Urinary bladder (tissue), 4 donors: ENCODE results near the gene OR2A14. TPM values are rescaled to one million over a fixed set of nuclear protein-coding genes. Genes with fewer than 3 reads are reported as not detected.

Source experiments
- DNase-seq: peaks from one replicate; pipeline ENCODE4 v3.0.0-alpha.2; 2015; ENCODE audit errors: extremely low spot score
- H3K27ac ChIP-seq: one replicate; pipeline ENCODE4 v1.5.1; 2013; ENCODE audit warnings: low read depth, mild to moderate bottlenecking, moderate library complexity
- H3K36me3 ChIP-seq: one replicate; pipeline ENCODE4 v1.6.1; 2013; ENCODE audit warnings: mild to moderate bottlenecking, moderate library complexity; ENCODE audit not compliant: insufficient read depth
- H3K4me1 ChIP-seq: one replicate; pipeline ENCODE4 v1.6.1; 2013; ENCODE audit warnings: mild to moderate bottlenecking, moderate library complexity; ENCODE audit not compliant: insufficient read depth
- H3K4me3 ChIP-seq: one replicate; pipeline ENCODE4 v1.5.1; 2013; ENCODE audit warnings: low read depth, low read length
- WGBS: extraction: QIAGEN DNeasy Blood & Tissue Kit; methylation state at CpG from one replicate; pipeline ENCODE4 v1.1.7; 2013; 5-methylcytosine and 5-hydroxymethylcytosine counted together
- polyA plus RNA-seq: library from polyadenylated mRNA; stranded (reverse); fragments of 200-250 nt; gene quantifications from one replicate; pipeline ENCODE4 v1.2.3, GENCODE V29; 2013
- total RNA-seq: library from RNA; depleted of rRNA; stranded (reverse); fragments of >200 nt; gene quantifications from one replicate; pipeline ENCODE4 v1.2.3, GENCODE V29; 2014
- donor health status: healthy with polysubstance abuse.
- donor health status: healthy.

OR2A14 gene
- total RNA-seq: not detected
- not detected for polyA plus RNA-seq

- Histone ChIP-seq H3K4me3 (no peak within 1 kb of the TSS), H3K4me1 (no peaks in the 10 kb centered on the region), H3K36me3 (no peaks in the 10 kb centered on the region), H3K27ac (no peak within 1 kb of the TSS)
- DNase-seq: no peak
- WGBS: 84% methylated on average over 1 of the region's 1 CpG
These were observed at the start of gene OR2A14 for GRCh38 chr7:144122876-144123275. OR2A14 (plus strand) TSS chr7:144123176; CDS start chr7:144129113, 5,937 bp downstream.

GRCh38 chr7:144074374-144074773 lies 48.6 kb upstream of the OR2A14 start:
- Histone ChIP-seq H3K4me3 (no peak overlapping the region), H3K36me3 (no peaks in the 10 kb centered on the region), H3K27ac (no peak overlapping the region), H3K4me1 (no peaks in the 10 kb centered on the region)
- 90% methylated on average over 8 of the region's 8 CpGs for WGBS
- no peak for DNase-seq

- Histone ChIP-seq H3K4me3 (no peak within 1 kb of the TSS), H3K36me3 (no peaks in the 10 kb centered on the region), H3K27ac (no peak within 1 kb of the TSS), H3K4me1 (no peaks in the 10 kb centered on the region)
- DNase-seq: no peak
- WGBS: 82% methylated on average over 2 of the region's 2 CpGs
These were observed 37.0 kb upstream of the OR2A14 start, which contains the start of gene OR2A12 for GRCh38 chr7:144085978-144086377. OR2A12 (plus strand) TSS chr7:144086278; CDS start chr7:144095108, 8,830 bp downstream.

GRCh38 chr7:144086730-144087129 lies 36.2 kb upstream of the OR2A14 start:
- Histone ChIP-seq H3K4me1 (no peaks in the 10 kb centered on the region), H3K27ac (no peak overlapping the region), H3K4me3 (no peak overlapping the region), H3K36me3 (no peaks in the 10 kb centered on the region)
- 60% methylated on average over 4 of the region's 4 CpGs for WGBS
- DNase-seq: no peak

- WGBS: 75% methylated on average over 1 of the region's 1 CpG
- Histone ChIP-seq H3K4me3 (no peak overlapping the region), H3K27ac (no peak overlapping the region), H3K36me3 (no peaks in the 10 kb centered on the region), H3K4me1 (no peaks in the 10 kb centered on the region)
- no peak for DNase-seq
These were observed 35.7 kb upstream of the OR2A14 start for GRCh38 chr7:144087230-144087629.

GRCh38 chr7:144090667-144091066 lies 32.3 kb upstream of the OR2A14 start:
- H3K27ac ChIP-seq: no peak overlapping the region
- no peaks in the 10 kb centered on the region for H3K36me3 ChIP-seq
- WGBS: 88% methylated on average over 3 of the region's 3 CpGs
- DNase-seq: no peak
- no peaks in the 10 kb centered on the region for H3K4me1 ChIP-seq
- no peak overlapping the region for H3K4me3 ChIP-seq

- H3K36me3 ChIP-seq: no peaks in the 10 kb centered on the region
- no peak overlapping the region for H3K27ac ChIP-seq
- no peaks in the 10 kb centered on the region for H3K4me1 ChIP-seq
- no peak overlapping the region for H3K4me3 ChIP-seq
- no peak for DNase-seq
These were observed 24.2 kb upstream of the OR2A14 start for GRCh38 chr7:144098776-144099175.

GRCh38 chr7:144100607-144101006 lies 22.4 kb upstream of the OR2A14 start:
- Histone ChIP-seq H3K4me3 (no peak overlapping the region), H3K4me1 (no peaks in the 10 kb centered on the region), H3K27ac (no peak overlapping the region), H3K36me3 (no peaks in the 10 kb centered on the region)
- DNase-seq: no peak
- 43% methylated on average over 3 of the region's 3 CpGs for WGBS

GRCh38 chr7:144102041-144102440 lies 20.9 kb upstream of the OR2A14 start:
- H3K4me3 ChIP-seq: no peak overlapping the region
- no peak overlapping the region for H3K27ac ChIP-seq
- DNase-seq: no peak
- no peaks in the 10 kb centered on the region for H3K4me1 ChIP-seq
- no peaks in the 10 kb centered on the region for H3K36me3 ChIP-seq

GRCh38 chr7:144105211-144105610 lies 17.8 kb upstream of the OR2A14 start:
- Histone ChIP-seq H3K4me3 (no peak overlapping the region), H3K4me1 (no peaks in the 10 kb centered on the region), H3K36me3 (no peaks in the 10 kb centered on the region), H3K27ac (no peak overlapping the region)
- no peak for DNase-seq

GRCh38 chr7:144109283-144109682 lies 13.7 kb upstream of the OR2A14 start, which contains the start of gene OR2A2:
OR2A2 (plus strand) TSS chr7:144109583; CDS start chr7:144109583, 0 bp downstream.
- 93% methylated on average over 2 of the region's 2 CpGs for WGBS
- Histone ChIP-seq H3K4me3 (no peak within 1 kb of the TSS), H3K4me1 (no peaks in the 10 kb centered on the region), H3K27ac (no peak within 1 kb of the TSS), H3K36me3 (no peaks in the 10 kb centered on the region)
- no peak for DNase-seq

GRCh38 chr7:144110272-144110671 lies 12.7 kb upstream of the OR2A14 start:
- Histone ChIP-seq H3K27ac (no peak overlapping the region), H3K36me3 (no peaks in the 10 kb centered on the region), H3K4me3 (no peak overlapping the region), H3K4me1 (no peaks in the 10 kb centered on the region)
- DNase-seq: no peak
- WGBS: 78% methylated on average over 5 of the region's 5 CpGs

- DNase-seq: no peak
- 32% methylated on average over 1 of the region's 1 CpG for WGBS
- H3K4me1 ChIP-seq: no peaks in the 10 kb centered on the region
- H3K27ac ChIP-seq: no peak overlapping the region
- no peak overlapping the region for H3K4me3 ChIP-seq
- no peaks in the 10 kb centered on the region for H3K36me3 ChIP-seq
These were observed 9.3 kb upstream of the OR2A14 start for GRCh38 chr7:144113651-144114050.

GRCh38 chr7:144118341-144118740 lies 4.6 kb upstream of the OR2A14 start:
- no peaks in the 10 kb centered on the region for H3K36me3 ChIP-seq
- H3K4me3 ChIP-seq: no peak overlapping the region
- no peaks in the 10 kb centered on the region for H3K4me1 ChIP-seq
- no peak for DNase-seq
- 79% methylated on average over 8 of the region's 8 CpGs for WGBS
- no peak overlapping the region for H3K27ac ChIP-seq

GRCh38 chr7:144127714-144128334 lies 4.8 kb downstream of the OR2A14 start:
- no peak for DNase-seq
- Histone ChIP-seq H3K4me3 (no peak overlapping the region), H3K4me1 (no peaks in the 10 kb centered on the region), H3K36me3 (no peaks in the 10 kb centered on the region), H3K27ac (no peak overlapping the region)
- 39% methylated on average over 6 of the region's 6 CpGs for WGBS
